ENCODE measurements around the gene ELAVL3.
"Not testable (repeated sequence)": the region's sequence is repeated elsewhere in the genome, so short reads cannot be mapped to it uniquely, and the experiment has no call there.

The ELAVL3 gene

DNA sequence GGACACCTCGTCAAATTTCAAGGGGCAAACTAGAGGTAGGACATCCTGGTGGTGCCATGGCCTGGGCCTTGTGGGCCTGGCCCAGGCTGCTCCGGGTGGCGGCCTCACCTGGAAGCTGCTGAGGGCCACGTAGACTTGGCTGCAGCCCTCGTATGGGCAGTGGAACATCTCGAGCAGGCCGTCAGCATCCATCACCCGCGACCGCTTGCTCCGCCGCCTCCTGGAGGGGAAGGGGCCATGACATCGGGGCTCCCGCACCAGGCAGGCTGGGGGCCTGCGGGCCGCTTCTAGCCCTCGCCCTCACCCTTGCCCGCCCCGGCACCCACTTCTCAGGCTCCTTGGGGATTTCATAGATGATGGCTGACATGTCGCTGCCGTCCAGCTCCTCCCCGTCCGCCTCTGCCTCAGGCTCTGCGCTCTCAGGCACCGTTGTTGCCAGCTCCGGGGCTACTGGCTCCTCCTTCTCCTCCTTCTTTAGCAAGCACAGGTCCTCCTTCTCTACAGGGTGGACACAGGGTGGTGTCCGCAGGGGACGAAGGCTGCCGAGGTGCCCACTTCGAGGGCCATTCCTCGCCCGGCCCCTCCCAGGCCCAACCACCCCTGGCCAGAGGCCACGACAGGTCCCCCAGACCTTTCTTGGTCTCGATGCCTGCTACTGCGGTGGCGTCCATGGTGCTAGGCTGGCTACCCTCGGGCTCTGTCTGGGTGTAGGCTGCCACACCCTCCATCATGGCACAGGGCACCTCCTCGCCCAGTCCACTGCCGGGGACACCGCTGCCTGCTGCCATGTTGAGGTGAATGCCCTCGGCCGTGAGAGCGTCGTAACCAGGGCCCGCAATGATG, 6.0 kb upstream of the ELAVL3 start:
- no peak for DNase-seq (ENCODE audit: low read depth in 1 of 2, low spot score in 1 of 2)

DNA sequence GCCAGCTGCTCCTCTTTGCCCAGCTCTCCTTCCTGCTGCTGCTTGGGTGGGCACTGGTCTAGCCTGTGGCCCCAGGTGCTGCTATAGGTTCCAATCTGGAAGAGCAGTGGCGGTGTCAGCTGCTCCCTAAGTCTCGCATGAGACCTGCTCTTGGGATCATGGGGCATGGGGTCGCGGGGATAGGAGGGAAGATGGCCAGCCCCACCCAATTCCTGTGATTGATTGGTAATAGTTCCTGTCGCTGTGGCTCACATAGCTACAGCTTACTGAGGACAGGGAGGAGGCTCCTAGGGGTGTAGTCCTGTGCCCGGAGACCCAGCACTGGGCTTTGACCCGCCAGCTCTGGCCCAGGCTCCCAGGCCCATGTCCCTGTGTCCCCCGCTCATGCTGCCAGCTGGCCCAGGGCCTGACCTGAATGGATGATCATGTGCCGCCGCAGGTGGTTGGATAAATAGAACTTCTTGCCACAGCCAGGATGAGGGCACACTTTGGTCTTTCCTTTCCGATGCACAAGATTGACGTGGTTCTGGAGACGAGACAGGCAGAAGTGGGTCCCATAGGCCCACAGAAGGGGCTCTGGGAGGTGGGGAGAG, 4.5 kb upstream of the ELAVL3 start:
- no peak for DNase-seq (ENCODE audit: low read depth in 1 of 2, low spot score in 1 of 2)

DNA sequence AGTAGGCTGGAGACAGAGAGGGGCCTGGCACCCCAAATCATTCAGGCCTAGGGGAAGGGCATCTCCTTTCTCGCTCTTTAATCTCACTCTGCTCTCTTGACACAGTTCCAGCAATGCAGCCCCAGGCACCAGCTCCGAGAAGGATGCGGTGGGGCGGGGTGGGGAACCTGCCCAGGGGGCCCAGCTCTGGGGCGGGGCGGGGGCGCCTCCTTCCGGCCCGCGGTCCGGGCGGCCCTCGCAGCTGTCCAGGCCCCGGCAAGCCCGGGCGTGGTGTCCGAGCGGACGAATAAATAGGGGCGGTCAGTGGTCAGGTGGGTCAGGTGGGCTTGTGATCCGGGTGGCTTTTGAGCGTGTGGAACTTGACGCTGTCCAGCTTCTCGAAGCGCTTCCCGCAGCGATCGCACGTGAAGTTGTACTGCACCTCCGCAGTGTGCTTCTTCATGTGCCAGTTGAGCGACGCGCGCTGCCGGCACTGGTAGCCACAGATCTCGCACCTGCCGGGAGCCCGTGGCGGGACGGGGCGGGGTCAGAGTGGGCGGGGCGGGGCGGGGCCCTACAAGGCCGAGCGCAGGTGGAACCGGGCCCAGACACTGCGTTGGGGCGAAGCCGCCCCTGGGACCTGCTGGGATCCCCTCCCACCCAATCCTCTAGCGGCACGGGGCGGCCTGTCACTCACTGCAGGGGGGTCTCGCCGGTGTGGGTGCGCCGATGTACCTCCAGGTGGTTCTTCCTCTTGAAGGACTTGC, 2.7 kb upstream of the ELAVL3 start:
- DNase-seq (ENCODE audit: low read depth in 1 of 2, low spot score in 1 of 2) = no peak

DNA sequence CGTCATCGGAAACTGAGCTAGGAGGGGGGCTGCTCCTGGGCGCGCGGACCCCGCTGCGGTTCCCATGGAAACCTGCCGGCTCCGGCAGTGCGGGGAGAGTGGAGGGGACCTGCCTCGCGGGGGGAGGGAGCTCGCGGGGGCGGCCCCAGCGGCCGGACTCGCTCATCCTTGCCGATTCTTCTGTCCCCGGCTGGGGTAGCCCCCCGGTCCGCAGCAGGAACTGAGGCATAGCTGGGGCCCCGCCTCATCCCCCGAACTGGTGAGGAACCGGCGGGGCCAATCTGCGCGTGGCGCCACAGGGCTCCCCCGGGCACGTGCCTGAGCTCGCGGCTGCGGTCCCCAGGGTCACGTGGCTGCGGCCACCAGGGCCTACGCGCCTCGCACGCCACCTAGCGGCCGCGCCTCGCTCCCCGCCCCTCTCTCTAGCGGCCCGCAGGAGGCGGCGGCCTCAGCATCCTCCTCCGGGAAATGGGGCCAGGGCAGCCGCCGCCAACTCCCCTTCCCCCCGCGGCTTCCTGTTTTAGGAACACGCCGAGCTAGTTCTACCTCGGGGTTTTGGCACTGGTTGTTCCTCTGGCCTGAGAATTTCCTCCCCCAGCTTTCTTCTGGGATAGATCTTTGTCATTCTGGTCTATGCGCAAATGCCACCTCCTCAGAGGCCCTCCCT, 1.7 kb upstream of the ELAVL3 start:
- peak; percentile 72 to 84 for DNase-seq (ENCODE audit: low read depth in 1 of 2, low spot score in 1 of 2)

DNA sequence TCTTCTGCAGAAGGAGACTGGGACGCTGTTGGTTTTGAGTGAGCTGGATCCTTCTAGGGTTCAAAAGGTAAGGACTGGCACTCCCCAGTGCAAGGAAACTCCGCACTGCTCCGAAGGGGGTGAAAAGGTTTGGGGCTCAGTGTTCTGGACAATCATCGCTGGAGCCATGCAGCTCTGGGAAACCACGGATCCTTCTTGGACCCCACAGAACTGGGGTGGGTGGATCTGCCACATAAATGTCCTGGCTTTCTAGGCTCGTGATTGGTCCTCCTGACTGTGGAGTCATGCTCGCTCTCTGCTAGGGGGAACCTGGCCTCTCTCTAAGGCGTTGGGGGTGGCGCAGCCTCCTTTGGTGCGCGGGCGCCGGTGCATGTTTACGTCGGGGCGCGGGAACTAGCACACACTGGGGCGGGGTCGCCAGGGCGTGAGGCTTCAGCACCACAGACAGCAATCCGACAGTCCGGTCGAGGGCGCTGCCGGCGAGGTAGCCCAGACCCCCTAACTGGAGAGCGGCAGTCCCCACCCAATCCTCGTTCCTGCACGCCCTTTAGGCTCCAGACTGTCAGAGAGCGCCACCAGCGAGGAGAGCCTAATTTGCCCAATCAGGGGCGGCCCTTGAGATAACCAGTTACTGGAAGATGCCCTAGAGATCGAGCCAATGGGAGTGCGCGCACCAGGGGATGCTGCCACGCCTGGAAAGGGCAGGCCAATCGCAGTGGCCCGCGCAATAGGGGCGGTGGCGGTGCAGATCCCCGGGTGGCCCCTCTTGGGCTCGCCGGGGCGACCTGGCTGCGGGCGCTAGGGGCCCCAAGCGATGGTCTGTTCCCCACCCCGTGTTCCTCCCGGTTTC, 913 bp upstream of the ELAVL3 start:
- DNase-seq (ENCODE audit: low read depth in 1 of 2, low spot score in 1 of 2) = peak; percentile 8 to 61

DNA sequence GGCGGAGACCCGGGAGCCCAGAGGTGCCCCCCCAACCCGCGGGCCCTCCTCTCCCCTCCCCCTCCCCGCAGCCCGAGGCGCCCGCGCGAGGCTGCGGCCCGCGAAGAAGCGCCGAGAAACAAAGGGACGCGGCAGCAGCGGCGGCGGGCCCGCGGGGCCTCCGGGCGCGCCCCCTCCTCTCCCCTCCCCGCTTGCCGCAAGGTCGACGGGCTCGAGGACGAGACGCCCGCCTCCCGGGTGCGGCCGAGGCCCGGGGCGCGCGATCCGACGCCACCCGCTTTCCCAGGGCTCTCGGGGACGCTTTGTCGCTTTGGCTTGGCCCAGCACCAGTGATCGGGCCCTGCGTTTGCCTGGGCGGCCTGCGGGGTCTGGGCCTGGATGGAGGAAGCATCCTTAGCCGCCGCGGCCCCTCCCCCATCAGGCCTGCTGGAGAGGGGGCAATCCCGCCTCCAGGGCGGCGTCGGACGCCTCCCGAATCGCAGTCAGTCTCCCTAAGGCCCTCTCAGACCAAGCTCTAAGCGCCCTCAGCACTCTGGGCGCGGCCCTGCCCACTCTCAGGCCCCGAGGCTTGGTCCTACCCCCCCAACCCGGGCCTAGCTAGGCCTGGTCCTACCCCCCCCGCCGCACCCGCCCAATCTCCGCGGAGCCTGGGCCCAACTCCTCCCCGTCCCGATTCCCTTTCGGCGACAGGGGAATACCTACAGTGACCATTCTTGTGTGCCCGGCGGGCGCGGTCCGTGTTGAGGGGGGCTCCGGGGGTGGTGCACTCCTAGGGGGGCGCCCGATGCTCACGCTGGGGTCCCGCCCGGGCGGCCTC, 740 bp downstream of the ELAVL3 start:
- no peak for DNase-seq (ENCODE audit: low read depth in 1 of 2, low spot score in 1 of 2)

DNA sequence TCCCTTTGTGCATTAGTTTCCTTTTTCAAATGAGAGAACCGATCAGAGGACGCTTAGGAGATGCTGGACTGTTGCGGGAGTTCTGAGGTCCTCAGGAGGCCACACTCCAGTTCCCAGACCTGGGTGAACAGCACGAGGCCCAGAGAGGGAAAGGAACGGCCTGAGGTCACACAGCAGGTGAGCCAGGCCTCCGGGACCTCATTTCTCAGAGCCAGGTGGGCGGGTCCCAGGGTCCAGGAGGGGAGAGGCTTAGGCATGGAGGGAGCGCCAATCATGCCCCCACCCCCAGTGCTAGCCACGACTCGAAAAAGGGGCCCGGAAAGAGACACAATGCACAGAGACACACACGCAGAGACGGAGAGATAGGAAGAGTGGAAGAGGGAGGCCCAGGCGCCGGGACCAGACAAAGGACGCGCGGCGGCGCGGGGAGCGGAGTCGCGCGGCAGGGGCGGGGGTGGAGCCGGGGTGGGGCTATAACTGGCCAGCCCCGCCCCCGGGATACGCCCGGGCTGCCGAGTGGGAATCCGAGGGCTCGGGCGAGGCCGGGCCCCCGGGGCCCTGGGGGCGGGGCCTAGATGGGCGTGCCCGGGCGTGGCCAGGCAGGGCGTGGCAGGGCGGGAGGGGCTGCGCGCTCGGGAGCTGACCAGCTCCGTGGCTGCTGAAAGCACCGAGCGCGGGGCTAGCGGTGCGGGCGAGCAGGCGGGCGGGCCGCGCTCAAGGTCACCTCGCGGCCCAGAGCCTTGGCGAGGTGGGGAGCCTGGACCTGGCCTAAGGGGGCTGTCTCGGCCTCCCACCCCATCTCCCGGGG, 1.6 kb downstream of the ELAVL3 start:
- no peak for DNase-seq (ENCODE audit: low read depth in 1 of 2, low spot score in 1 of 2)

DNA sequence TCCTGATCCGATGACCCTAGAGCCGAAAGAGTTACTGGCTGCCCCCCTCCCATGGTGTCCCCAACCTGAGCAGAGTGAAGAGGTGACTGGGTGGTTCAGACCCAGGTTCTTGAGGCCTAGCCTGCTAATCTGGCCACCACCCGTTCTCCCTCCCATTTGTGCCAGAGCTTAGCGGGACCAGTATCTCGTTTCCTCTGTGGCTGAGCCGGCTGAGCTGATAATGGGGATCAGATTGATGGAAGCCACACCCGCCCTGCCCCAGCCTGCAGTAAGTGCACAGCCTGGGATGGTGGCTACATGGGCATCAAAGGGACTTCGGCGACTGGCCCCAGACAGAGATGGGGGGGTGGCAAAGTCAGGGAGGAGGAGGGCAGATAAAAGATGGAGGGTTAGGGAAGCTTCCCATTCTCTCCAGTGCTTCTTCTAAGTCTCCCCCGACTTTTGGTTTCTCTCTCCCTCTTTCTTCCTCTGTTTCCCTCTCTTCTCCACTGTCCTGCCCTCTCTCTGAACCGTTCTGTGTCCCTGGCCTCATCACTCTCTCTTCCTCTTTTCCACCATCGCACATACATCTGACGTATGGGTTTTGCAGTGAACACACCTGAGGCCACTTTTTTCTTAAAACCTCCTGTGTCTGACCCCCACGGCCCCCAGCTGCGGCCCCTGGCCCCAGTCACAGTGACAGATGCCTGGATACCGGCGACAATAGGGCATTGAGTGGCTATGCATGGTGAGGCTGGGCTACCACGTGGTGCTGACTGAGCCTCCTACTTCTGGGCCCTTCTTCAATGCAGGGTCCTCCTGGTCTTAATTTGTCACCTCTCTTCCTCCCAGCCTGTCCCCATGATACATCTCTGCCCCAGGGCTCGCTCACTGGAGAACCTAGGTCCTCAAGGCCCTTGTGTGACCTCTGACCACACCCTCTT, 2.4 kb downstream of the ELAVL3 start:
- no peak for DNase-seq (ENCODE audit: low read depth in 1 of 2, low spot score in 1 of 2)

DNA sequence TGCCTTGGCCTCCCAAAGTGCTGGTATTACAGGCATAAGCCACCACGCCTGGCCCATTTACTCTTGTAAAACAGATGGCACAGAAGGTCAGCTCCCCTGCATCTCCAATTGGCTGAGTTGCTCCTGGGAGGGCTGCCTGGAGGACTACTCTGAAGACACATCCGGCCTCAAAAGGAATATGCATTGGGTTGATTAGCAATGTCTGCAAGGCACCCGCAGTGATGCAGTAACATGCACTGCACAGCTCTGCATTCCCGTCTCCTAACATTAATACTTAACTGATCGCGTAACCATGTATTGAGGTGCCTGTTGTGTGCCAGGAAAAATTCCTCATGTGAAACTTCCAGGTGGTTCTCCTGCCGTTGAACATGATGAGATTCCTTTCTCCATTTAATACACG, 5.0 kb downstream of the ELAVL3 start:
- no peak for DNase-seq (ENCODE audit: low read depth in 1 of 2, low spot score in 1 of 2)

DNA sequence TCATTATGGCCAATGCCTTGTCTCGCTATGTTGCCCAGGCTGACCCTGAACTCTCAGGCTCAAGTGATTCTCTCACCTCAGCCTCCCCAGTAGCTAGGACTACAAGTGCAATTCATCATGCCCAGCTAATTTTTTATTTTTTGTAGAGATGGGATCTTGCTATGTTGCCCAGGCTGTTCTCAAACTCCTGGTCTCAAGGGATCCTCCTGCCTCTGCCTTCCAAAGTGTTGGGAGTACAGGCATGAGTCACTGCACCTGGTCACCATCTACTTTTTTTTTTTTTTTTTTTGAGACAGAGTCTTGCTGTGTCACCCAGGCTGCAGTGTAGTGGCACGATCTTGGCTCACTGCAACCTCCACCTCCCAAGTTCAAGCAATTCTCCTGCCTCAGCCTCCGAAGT, 5.5 kb downstream of the ELAVL3 start:
- not testable (repeated sequence) for DNase-seq (ENCODE audit: low read depth in 1 of 2, low spot score in 1 of 2)

DNA sequence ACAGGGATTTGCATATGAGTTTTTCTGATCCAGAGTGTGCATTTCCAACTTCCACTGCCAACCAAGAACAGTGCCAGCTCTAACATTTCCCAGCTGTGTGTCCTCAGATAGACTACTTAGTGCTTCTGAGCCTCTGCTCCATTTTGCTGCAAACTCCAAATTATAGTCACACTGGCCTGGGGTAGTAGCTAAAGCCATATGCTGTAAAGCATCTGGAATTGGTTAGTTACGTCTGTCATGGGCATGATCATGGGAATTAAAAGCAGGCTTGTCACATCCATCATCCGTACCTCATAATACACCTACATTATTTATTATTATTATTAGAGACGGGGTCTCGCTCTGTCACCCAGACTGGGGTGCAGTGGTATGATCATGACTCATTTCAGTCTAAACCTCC, 7.1 kb downstream of the ELAVL3 start:
- DNase-seq (ENCODE audit: low read depth in 1 of 2, low spot score in 1 of 2) = no peak

DNA sequence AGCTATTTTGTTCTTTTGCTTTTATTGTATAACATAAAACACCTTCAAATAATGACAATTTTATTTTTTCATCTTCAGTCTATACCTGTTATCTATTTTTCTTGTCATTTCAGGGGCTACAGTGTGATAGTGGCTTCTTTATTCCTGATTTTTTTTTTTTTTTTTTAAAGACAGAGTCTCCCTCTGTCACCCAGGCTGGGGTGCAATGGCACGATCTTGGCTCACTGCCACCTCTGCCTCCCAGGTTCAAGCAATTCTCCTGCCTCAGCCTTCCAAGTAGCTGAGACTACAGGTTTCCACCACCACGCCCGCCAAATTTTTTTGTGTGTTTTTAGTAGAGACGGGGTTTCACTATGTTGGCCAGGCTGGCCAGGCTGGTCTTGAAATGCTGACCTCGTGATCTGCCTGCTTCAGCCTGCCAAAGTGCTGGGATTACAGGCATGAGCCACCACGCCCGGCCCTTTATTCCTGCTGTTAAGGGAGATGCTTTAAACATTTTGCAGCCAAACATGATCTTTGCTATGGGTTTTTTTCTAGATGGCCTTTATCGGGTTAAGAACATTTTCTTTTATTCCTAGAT, 12.5 kb downstream of the ELAVL3 start:
- not testable (repeated sequence) for DNase-seq (ENCODE audit: low read depth in 1 of 2, low spot score in 1 of 2)

DNA sequence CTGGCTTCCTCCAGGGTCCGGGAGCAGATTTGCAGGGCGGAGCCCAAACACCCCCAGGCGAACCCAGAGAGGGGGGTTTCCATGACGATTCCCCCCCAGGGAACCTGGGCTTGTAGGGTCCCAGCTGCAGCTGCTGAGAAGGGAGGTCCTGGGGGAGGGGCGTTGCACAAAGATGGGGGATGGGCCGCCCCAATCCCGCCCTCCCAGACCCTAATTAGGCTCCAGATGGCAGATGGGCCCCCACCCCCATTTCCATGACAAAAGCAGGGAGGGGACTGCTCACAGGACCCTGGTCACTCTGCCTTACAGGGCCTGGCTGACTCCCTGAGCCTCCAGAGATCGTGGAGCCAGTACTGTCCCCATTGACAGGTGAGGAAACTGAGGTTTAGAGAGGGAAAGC, 15.2 kb downstream of the ELAVL3 start:
- DNase-seq (ENCODE audit: low read depth in 1 of 2, low spot score in 1 of 2) = no peak

DNA sequence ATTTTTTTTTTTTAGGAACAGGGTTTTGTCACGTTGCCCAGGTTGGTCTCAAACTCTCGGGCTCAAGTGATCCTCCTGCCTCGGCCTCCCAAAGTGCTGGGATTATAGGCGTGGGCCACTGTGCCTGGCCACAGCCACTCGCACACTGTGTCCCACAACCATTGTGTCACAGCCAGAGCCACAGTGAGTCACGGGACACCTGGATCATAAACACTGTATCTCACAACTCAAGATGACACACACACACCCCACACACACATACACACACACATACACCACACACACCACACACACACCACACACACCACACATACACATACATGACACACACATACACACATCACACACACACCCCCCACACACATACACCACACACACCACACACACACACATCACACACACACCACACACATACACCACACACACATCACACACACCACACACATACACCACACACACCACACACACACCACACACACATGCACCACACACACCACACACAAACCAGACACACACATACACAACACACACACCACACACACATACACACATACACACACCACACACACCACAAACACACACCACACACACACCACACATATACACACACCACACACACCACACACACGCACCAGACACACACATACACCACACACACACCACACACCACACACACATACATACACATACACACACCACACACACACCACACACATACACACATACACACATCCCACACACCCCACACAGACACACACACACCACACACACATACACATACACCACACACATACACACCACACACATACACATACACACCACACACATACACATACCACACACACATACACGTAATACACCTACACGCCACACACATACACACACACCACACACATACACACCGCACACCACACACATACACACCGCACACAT, 16.2 kb downstream of the ELAVL3 start:
- DNase-seq (ENCODE audit: low read depth in 1 of 2, low spot score in 1 of 2) = no peak

DNA sequence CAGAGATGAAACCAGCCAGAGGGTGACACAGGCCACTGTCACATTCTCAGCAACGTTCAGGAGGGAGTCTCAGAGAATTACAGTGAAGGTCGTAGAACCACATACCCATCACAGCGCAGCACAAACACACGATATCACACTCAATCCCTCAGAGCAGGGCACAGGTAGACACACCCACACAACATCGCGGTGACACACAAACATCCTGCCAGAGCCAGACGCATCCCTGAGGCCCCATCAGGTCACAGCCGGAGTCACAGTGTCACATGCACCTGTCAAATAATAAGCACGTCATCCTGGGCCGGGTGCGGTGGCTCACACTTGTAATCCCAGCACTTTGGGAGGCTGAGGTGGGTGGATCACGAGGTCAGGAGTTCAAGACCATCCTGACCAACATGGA, 17.5 kb downstream of the ELAVL3 start:
- no peak for DNase-seq (ENCODE audit: low read depth in 1 of 2, low spot score in 1 of 2)

DNA sequence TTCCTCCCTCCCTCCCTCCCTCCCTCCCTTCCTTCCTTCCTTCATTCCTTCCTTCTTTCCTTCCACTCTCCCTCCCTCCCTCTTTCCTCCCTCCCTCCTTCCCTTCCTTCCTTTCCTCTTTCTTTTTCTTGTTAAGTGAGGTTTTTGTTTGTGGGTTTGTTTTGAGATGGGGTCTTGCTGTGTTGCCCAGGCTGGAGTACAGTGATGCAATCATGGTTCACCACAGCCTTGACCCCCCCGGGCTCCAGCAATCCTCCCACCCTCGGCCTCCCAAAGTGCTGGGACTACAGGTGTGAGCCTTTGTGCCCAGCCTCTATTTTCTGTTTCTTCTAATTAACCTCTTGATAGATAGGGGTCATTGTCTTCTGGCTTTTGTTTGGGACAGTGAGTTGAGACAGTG, 19.4 kb downstream of the ELAVL3 start:
- no peak for DNase-seq (ENCODE audit: low read depth in 1 of 2, low spot score in 1 of 2)

DNA sequence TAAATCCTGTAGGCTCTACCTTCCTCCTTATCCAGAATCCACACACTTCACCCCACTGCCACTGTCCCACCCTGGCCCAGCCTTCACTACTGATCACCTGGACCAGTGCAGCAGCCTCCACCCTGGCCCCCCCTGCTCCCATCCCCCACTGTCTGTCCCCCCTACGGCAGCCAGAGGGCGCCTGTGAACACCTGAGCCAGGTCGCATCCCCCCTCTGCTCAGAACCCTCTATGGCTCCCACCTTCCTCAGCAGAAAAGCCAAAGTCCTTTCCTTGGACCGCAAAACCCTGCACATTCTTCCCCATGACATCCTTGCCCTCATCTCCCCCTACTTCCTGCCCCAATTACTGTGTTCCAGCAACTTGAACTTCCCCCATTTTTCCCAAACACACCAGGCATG, 20.6 kb downstream of the ELAVL3 start:
- DNase-seq (ENCODE audit: low read depth in 1 of 2, low spot score in 1 of 2) = no peak
